NCI-H460 (cell line): ENCODE data around the gene ARF1. TPM values are rescaled to one million over a fixed set of nuclear protein-coding genes. Genes with fewer than 3 reads are reported as not detected.

Experiments
- DNase-seq: peaks from one replicate; pipeline ENCODE4 v3.0.0-alpha.2; 2016; ENCODE audit warnings: low read depth; ENCODE audit errors: extremely low read depth
- total RNA-seq: library from RNA; depleted of rRNA; stranded (reverse); fragments of >200 nt; shearing (Covaris generic); gene quantifications from 2 replicates; pipeline ENCODE4 v1.2.3, GENCODE V29; 2014

Gene ARF1
- total RNA-seq, 1 experiment from 2014 or later = 373 TPM

DNA sequence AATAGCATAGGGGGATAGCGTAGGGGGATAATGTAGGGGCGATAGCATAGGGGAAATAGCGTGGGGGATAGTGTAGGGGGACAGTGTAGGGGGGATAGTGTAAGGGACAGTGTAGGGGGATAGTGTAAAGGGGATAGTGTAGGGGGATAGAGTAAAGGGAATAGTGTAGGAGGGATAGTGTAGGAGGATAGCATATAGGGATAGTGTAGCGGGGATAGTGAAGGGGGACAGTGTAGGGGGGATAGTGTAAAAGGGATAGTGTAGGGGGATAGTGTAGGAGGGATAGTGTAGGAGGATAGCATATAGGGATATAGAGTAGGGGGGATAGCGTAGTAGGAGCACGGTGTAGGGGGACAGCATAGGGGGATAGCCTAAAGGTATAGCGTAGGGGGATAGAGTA, 14.1 kb upstream of the ARF1 start:
- no peak for DNase-seq

DNA sequence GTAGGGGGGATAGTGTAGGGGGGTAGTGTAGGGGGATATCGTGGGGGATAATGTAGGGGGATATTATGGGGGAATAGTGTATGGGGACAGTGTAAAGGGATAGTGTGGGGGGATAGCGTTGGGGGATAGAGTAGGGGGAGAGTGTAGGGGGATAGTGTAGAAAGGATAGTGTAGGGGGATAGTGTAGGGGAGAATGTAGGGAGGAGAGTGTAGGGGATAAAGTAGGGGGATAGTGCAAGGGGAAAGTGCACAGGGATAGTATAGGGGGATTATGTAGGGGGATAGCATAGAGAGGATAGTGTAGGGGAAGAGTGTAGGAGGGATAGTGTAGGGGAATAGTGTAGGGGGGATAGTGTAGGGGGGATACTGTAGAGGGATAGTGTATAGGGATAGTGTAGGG, 12.3 kb upstream of the ARF1 start:
- no peak for DNase-seq

DNA sequence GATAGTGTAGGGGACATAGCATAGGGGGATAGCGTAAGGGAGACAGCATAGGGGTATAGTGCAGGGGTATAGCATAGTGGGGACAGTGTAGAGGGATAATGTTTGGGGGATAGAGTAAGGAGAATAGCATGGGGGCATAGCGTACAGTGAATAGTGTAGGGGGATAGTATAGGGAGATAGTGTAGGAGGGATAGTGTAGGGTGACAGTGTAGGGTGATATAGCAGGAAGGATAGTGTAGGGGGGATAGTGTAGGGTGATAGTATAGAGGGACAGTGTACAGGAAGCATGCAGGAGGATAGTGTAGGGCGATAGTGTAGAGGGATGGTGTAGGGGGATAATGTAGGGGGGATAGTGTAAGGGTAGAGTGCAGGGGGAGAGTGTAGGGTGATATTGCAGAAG, 11.7 kb upstream of the ARF1 start:
- no peak for DNase-seq

DNA sequence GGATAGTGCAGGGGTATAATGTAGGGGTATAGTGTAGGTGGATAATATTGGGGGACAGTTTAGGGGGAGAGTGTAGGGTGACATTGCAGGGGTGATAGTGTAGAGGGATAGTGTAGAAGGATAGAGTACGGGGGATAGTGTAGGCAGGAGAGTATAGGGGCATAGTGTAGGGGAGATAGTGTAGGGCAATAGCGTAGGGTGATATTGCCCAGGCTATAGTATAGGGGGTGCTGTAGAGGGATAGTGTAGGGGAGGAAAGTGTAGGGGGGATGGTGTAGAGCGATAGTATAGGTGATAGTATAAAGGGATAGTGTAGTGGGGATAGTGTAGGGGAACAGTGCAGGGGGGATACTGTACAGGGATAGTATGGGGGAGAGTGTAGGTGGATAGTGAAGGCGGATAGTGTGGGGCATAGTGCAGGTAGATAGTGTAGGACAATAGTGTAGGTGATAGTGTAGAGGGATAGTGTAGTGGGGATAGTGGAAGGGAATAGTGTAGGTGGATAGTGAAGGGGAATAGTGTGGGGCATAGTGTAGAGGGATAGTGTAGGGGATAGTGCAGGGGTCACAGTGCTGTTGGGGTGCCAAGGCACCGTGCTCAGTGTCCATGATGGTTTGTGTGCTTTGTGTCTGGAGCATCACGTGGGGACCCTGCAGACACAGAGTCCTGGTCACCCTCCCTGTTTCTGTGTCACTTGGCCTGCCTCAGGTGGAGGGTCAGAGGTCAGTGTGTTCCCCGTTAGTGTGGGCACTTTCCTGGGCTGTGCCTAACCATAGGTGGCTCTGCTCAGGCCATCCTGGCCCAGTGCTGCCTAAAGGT, 10.5 kb upstream of the ARF1 start:
- DNase-seq = no peak

DNA sequence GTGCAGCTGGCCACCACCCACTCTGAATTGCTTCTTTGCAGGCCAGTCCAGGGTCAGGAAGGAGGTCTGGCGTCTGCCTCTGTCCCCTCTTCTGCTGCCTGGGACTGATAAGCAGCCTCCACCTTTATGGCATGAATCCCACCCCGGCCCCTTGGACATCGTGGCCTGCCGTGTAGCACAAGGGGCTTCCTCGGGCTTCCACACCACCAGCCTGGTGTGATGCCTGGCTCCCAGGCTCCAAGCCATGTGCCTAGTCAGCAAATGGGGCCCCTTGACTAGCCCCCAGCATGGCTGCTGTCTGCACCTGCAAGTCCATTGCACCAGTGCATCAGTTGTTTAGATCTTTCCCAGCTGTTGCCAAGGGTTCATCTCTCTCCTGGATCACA, 9.9 kb upstream of the ARF1 start:
- DNase-seq = no peak

DNA sequence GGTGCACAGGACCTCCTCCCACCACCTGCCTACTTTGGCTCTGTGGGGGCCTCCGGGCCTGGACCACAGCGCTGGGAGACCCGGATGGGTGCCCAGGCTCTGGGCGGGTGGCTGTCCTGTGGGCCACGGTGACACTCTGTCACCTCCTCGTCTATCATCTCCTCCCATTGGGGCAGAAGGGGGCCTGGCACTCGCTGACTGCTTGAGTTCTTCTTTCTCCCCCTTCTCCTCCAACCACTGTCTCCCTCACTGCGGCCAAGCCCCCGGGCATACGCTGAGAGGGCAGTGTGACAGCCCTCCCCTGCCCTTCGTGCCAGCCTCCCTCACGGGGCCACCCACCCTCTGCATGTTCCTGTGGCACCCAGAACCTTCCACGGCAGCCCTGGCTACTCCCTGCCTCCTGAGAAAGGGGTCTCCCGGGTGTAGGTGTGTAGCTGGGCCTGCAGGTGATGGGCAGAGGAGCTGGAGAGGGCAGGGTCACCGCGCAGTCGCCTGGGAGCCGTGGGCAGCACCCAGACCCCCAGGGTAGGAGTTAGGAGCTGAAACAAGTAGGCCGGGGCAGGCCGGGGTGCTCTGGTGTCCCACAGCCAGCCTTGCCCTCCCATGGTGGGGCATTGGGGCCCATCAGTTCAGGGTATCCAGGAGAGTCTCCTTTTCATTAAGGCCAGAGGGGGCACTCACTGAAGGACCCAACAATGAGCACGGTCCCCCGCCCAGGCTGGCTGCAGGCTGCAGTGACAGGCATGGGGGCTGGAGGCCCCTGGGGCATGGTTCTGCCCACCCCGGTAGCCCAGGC, 9.2 kb upstream of the ARF1 start:
- DNase-seq = no peak

DNA sequence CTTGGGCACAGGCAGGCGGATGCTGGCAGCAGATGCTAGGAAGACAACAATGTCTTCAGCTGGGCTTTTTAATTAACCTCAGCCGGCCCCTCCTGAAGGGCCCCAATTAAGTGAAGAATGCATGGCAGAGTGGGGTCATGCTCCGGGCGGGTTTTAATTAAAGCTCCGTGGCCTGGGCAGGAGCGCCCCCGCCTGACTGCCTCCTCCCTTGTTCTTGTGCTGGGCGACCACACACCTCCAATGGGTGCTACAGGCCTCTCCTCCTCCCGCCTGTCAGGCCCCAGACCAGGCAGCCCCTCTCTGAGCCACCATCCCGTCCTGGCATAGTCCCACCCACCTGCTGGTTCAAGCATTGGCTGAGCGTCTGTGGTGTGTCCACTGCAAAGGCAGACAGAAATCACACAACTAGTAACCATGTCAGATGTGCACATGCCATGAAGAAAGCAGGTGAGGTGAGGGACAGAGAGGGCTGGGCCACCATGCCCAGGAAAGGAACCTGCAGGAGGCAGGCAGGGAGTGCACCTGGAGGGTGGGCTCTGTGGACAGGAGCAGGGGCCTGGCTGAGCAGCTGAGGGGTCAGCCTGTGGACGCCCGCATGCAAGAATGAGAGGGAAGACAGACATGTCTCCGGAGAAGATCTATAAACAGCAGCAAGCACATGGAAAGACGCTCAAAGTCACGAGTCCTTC, 8.5 kb upstream of the ARF1 start:
- no peak for DNase-seq

DNA sequence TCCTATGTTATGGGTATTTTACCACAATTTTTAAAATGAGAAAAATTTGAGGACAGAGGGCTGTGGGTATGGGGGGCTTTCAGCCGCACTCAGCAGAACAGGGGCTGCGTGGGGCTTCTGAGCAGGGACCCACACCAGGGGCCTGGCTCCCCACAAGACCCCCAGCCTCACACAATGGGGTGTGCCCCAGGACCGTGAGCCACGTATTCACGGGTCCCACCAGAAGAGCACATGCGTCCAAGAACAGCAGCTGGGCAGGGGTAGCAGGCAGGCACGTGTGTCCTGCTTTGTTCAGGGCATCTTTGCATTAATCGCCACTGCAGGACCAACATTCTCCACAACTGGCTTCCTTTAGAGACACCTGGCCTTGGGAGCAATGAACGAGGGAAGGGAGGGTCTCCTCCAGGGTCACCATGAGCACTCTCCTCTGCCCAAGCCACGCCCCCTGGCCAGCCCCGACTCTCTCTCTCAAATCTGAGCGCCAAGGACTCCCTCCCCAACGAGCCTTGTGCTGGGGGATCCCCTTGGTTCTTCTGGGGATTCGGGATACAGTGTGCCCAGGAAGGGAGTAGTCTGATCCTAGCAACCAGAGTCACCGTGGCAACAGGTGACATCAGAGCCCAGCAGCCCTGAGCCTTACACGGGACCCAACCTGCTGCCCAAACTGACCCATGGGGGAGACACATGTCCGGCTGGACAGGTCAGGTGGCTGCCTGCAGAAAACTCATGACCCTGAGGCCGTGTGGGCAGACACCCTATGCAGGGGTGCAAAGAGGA, 7.4 kb upstream of the ARF1 start:
- no peak for DNase-seq

DNA sequence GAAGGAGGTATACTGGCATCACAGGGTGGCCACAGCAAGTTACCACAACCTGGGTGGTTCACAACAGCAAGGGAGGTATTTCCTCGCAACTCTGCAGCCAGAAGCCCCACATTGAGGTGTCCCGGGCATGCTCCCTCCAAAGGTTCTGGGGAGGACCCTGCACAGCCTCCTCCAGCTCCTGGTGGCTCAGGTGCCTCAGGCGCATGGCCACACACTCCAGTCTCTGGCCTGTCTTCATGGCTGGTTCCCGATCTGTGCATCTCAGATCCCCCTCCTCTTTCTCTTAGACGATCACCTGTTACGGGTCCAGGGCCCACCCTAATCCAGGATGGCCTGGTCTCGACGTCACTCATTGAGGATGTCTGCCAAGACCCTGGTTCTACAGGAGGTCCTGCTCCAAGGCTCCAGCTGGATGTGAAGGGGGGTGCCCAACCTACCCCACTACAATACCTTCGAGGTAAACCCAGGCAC, 6.7 kb upstream of the ARF1 start:
- no peak for DNase-seq

- no peak for DNase-seq
Measured at GRCh38 chr1:228076796-228077430, 5.6 kb upstream of the ARF1 start.

GRCh38 chr1:228077565-228078330, 4.8 kb upstream of the ARF1 start:
- no peak for DNase-seq

GRCh38 chr1:228079013-228079412, 3.5 kb upstream of the ARF1 start:
- DNase-seq = no peak

- no peak for DNase-seq
Measured at GRCh38 chr1:228079601-228080263, 2.8 kb upstream of the ARF1 start.

DNA sequence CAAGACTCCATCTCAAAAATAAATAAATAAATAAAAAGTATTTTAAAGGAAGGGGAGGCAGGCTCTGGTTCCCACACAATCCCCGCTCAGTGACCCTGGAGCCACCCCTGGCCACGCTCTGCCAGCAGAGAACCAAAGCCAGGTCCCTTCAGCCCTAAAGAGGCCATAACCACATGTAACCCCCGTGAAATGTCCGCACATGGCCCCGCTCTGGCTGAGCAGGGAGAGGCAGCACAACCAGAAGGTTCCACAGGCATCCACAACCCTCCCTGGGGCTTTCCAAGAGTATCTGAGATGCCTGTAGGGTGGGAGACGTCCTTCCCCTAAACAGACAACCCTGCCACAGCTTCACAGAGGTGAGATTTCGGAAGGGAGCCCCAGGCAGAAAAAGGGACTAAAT, 1.4 kb upstream of the ARF1 start:
- no peak for DNase-seq

GRCh38 chr1:228081578-228082213, 812 bp upstream of the ARF1 start:
- no peak for DNase-seq

DNA sequence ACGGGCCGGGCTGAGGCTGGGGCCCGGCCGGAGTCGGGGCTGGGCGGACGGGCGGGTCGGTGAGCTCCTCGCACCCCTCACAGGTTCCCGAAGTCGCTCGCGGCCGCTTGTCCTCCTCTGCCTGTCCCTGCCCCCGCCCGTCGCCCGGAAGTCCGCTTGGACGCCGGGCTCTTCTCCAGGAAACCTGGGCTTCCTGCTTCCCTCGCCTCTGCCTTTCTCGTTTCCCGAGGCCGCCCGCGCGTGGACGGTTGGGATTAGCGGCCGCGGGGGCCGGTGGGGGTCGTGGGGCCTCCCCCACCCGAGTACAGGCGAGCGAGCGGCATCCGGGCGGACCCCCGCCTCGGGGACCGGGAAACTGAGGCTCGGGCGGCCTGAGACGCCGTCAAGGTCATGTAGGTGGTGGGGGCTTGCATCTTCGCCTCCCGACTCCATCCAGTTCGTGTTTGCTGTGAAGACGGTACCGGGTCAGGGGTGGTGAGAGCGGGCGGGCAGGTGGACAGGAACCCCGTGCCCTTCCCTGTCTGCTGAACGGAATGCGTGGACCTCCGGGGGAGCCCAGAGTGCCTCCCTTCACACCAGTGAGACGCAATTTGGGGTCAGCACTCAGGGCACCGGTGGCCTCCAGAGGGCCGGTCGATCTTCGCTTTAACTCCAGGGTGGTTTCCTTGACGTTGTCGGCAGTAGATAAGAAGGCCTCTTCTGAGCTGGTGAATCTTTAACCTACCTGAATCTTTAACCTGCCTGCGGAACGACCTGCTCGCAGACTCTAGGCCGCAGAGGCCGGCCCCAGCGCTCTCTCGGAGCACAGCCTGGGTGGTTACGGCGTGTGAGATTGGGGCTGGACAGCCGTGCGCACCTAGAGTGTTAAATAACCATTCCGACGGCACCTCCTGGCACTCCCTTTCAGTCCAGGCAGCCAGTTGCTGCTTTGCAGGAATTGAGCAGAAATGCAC, 686 bp downstream of the ARF1 start:
- no peak for DNase-seq

GRCh38 chr1:228083871-228084278, 1.4 kb downstream of the ARF1 start:
- no peak for DNase-seq
